NB4 (cell line): Measurements from ENCODE around the gene FAM53B.

Experiments
- DNase-seq: peaks from one replicate; pipeline ENCODE4 v3.0.0; 2010; ENCODE audit warnings: low read depth
- H3K4me3 ChIP-seq: one replicate; pipeline ENCODE4 v1.5.1; 2011; ENCODE audit warnings: mild to moderate bottlenecking, low read depth, low read length, moderate library complexity
- MYC ChIP-seq: IDR thresholded peaks from 2 replicates; pipeline ENCODE4 v1.6.1; 2011; ENCODE audit warnings: low read depth, low read length
- POLR2A ChIP-seq: IDR thresholded peaks from 2 replicates; pipeline ENCODE4 v1.6.1; 2011; ENCODE audit warnings: mild to moderate bottlenecking; ENCODE audit not compliant: insufficient read length; ENCODE audit errors: extremely low read depth
- TF ChIP-seq, protein P1 (sequence below): IDR thresholded peaks from 2 replicates; pipeline ENCODE4 v1.6.1; 2011; ENCODE audit warnings: low read depth, low read length
- TF ChIP-seq, protein P2 (sequence below): IDR thresholded peaks from one replicate; pipeline ENCODE4 v1.5.1; 2012; ENCODE audit warnings: low read depth, low read length

Gene FAM53B

DNA sequence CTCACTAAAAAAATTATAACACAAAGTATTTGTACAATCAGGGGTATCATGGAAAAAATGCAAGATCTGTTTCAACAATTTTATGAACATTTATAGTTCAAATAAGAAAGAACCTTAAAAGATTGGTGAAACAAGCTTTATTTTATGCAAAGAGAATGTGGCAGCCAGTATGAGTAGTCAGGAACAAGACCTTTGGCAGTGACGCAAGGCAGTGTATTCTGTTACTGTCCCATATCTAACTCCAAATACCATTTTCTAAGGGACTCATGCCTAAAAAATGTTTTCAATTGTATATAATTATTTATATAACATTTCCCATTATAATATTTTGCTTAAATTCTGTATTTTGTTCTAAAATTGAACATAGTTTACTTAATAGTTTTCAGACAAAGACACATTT, 19.1 kb upstream of the FAM53B start:
- TF ChIP-seq, protein P1, sequence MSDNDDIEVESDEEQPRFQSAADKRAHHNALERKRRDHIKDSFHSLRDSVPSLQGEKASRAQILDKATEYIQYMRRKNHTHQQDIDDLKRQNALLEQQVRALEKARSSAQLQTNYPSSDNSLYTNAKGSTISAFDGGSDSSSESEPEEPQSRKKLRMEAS: no peak
- TF ChIP-seq, protein P2, sequence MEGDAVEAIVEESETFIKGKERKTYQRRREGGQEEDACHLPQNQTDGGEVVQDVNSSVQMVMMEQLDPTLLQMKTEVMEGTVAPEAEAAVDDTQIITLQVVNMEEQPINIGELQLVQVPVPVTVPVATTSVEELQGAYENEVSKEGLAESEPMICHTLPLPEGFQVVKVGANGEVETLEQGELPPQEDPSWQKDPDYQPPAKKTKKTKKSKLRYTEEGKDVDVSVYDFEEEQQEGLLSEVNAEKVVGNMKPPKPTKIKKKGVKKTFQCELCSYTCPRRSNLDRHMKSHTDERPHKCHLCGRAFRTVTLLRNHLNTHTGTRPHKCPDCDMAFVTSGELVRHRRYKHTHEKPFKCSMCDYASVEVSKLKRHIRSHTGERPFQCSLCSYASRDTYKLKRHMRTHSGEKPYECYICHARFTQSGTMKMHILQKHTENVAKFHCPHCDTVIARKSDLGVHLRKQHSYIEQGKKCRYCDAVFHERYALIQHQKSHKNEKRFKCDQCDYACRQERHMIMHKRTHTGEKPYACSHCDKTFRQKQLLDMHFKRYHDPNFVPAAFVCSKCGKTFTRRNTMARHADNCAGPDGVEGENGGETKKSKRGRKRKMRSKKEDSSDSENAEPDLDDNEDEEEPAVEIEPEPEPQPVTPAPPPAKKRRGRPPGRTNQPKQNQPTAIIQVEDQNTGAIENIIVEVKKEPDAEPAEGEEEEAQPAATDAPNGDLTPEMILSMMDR: no peak
- TF ChIP-seq MYC (no peak), POLR2A (no peak)

DNA sequence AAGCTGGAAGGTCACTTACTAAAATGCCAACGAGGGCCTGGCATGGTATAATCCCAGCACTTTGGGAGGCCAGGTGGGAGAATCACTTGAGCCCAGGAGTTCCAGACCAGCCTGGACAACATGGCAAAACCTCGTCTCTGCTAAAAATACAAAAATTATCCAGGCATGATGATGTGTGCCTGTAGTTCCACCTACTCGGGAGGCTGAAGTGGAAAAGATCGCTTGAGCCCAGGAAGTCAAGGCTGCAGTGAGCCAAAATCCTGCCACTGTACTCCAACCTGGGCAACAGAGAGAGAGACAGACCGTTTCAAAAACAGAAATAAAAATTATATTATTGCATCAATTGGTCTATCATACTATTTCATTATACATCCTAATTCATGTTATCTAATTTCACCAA, 18.1 kb upstream of the FAM53B start:
- DNase-seq: no peak
- no peak for TF ChIP-seq MYC
- TF ChIP-seq, protein P2: no peak
- TF ChIP-seq POLR2A: no peak
- TF ChIP-seq, protein P1: no peak
- H3K4me3 ChIP-seq: no peak overlapping the region

More for the DNA sequence above, 19.1 kb upstream of the FAM53B start:
- H3K4me3 ChIP-seq: no peak overlapping the region
- DNase-seq: no peak

GRCh38 chr10:124756156-124756903, 12.2 kb upstream of the FAM53B start:
- no peak for TF ChIP-seq POLR2A
- TF ChIP-seq, protein P2: no peak
- H3K4me3 ChIP-seq: no peak overlapping the region
- no peak for DNase-seq

DNA sequence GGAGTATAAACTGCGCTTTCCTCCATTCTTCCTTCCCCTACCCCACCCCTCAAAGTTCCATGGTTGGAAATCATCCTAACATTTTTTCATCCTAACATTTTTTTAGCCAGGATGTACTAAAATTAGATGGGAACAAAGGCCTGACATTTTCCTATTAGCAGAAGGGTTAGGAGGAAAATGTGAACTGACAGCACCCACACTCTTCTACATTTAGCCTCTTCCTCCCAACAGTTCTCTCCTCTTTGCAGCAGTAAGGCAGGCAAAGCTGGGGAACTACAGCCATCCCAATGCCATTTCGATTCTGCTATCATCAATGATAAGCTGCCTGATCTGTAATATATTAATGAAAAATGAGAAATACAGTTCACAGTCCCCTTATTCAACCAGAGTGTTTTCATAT, 11.4 kb upstream of the FAM53B start:
- no peak for DNase-seq
- TF ChIP-seq, protein P1: no peak
- TF ChIP-seq POLR2A (no peak), MYC (no peak)
- TF ChIP-seq, protein P2: no peak
- no peak overlapping the region for H3K4me3 ChIP-seq

DNA sequence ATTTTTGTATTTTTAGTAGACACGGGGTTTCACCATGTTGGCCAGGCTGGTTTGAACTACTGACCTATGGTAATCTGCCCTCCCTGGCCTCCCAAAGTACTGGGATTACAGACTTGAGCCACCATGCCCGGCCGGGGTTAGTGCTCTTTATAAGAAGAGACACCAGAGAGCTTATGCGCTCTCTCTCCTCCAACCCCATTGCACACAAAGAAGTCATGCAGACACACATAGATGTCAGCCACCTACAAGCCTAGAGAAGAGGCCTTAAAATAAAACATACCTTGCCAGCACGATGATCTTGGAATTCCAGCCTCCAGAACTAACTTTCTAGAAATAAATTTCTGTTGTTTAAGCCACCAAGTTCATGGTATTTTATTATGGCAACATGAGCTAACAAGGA, 10.0 kb upstream of the FAM53B start:
- DNase-seq: no peak
- H3K4me3 ChIP-seq: no peak overlapping the region
- TF ChIP-seq, protein P1: no peak
- TF ChIP-seq, protein P2: no peak
- TF ChIP-seq MYC (no peak), POLR2A (no peak)
